ENCODE data around the gene TIMM44. TPM values are rescaled to one million over a fixed set of nuclear protein-coding genes. Genes with fewer than 3 reads are reported as not detected.

TIMM44 gene
- total and polyA plus RNA-seq, 10 of the 15 experiments (the other 5 are each of a cell fraction or from before 2014, with no cell fraction given): 6.6 to 90.7 (median 57.6) TPM

DNA sequence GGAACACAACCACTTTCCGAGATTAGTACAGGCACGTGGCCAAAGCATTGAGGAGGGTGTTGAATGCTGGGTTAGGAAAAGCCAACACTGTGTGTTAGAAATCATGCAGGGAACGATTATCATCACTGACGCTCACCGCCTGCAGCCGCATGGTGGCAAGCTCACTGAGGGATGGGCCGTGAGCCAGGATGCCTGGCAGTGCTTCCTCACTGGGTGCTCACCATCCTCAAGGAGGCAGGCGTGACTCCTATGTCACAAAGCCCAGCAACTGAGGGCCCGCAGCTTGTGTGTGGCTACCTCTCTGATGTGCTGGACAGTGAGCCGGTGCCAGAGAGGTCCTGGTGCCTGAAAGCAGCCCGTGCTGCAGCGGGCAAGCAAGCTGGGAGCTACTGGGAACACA lies 30.4 kb upstream of the TIMM44 start:
- Histone ChIP-seq H3K4me2 (ENCODE audit: control insufficient read depth, insufficient read depth) (no peak overlapping the region), H3K4me3 (no peak overlapping the region), H2AFZ (ENCODE audit: control insufficient read depth, low read depth, low read length) (no peak overlapping the region), H4K20me1 (ENCODE audit: control insufficient read depth, insufficient read depth) (no peaks in the 10 kb centered on the region), H3K79me2 (ENCODE audit: control insufficient read depth, insufficient read depth, low read length) (no peaks in the 10 kb centered on the region), H3K9ac (ENCODE audit: control insufficient read depth, insufficient read depth, low read length) (no peak overlapping the region), H3K27ac (ENCODE audit: control insufficient read depth, insufficient read depth) (no peak overlapping the region), H3K36me3 (ENCODE audit: control insufficient read depth in 2 of 2, insufficient read depth in 2 of 2, low read length in 1 of 2) (peaks cover 27 to 40% of the 10 kb centered on the region in 2 experiments; a peak in 3 of 4 replicates), H3K9me3 (replicated peaks; ENCODE audit: control insufficient read depth, insufficient read depth, low read length) (no peaks in the 10 kb centered on the region), H3K4me1 (ENCODE audit: control insufficient read depth, insufficient read depth, low read length) (no peaks in the 10 kb centered on the region), H3K27me3 (replicated peaks in 1 of 2; ENCODE audit: control insufficient read depth in 2 of 2, insufficient read depth in 2 of 2, low read length in 1 of 2) (no peaks in the 10 kb centered on the region)
- ATAC-seq (no peak), FAIRE-seq (no peak), DNase-seq (ENCODE audit: low read depth, low spot score) (no peak)
- ChIA-PET CTCF (no interaction called here), RAD21 (ENCODE audit: unreplicated experiment) (no interaction called here), SMC1A (ENCODE audit: uncharacterized antibody, unreplicated experiment) (no interaction called here), POLR2A (no interaction called here)
- no TSS peak for BruUV-seq (replicated peaks)
- intact Hi-C loops (cut with micrococcal nuclease; ENCODE audit: unreplicated experiment) (no loop called here), in situ Hi-C loops (cut with MboI) (no loop called here)
- TF ChIP-seq IKZF2 (IDR thresholded peaks at IDR 0.05): no peak
- TF ChIP-seq ZBED1 (IDR thresholded peaks at IDR 0.05; ENCODE audit: borderline replicate concordance): no peak
- no peak for TF ChIP-seq SPI1 (IDR thresholded peaks at IDR 0.05; ENCODE audit: borderline replicate concordance, insufficient read depth, low read depth, low read length)
- no peak for TF ChIP-seq JUND (IDR thresholded peaks at IDR 0.05; ENCODE audit: low read depth, low read length)
- TF ChIP-seq CBX5 (IDR thresholded peaks at IDR 0.05; ENCODE audit: low read depth): no peak
- no peak for TF ChIP-seq FOS (IDR thresholded peaks at IDR 0.05; ENCODE audit: borderline replicate concordance, extremely low read depth, insufficient read length)
- TF ChIP-seq ZNF384 (IDR thresholded peaks at IDR 0.05; ENCODE audit: borderline replicate concordance, low read depth, low read length): no peak
- no peak for TF ChIP-seq NRF1 (conservative IDR thresholded peaks at IDR 0.05; ENCODE audit: low read depth, low read length)
- TF ChIP-seq EZH2 (IDR thresholded peaks at IDR 0.05; ENCODE audit: borderline replicate concordance, control insufficient read depth, low read depth, low read length): no peak
- no peak for TF ChIP-seq POLR2A (IDR thresholded peaks at IDR 0.05; ENCODE audit: low read depth, low read length)
- TF ChIP-seq ATF7 (IDR thresholded peaks at IDR 0.05; ENCODE audit: low read depth): no peak
- TF ChIP-seq ZSCAN29 (IDR thresholded peaks at IDR 0.05): no peak
- TF ChIP-seq PAX5 (IDR thresholded peaks at IDR 0.05; ENCODE audit: borderline replicate concordance, low read depth, low read length): no peak
- TF ChIP-seq MEF2A (IDR thresholded peaks at IDR 0.05; ENCODE audit: insufficient read depth, low read depth, low read length): no peak
- TF ChIP-seq, protein P1, sequence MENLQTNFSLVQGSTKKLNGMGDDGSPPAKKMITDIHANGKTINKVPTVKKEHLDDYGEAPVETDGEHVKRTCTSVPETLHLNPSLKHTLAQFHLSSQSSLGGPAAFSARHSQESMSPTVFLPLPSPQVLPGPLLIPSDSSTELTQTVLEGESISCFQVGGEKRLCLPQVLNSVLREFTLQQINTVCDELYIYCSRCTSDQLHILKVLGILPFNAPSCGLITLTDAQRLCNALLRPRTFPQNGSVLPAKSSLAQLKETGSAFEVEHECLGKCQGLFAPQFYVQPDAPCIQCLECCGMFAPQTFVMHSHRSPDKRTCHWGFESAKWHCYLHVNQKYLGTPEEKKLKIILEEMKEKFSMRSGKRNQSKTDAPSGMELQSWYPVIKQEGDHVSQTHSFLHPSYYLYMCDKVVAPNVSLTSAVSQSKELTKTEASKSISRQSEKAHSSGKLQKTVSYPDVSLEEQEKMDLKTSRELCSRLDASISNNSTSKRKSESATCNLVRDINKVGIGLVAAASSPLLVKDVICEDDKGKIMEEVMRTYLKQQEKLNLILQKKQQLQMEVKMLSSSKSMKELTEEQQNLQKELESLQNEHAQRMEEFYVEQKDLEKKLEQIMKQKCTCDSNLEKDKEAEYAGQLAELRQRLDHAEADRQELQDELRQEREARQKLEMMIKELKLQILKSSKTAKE (IDR thresholded peaks at IDR 0.05; ENCODE audit: low read depth, poor library complexity, severe bottlenecking): no peak
- no peak for TF ChIP-seq MYB (IDR thresholded peaks at IDR 0.05; ENCODE audit: borderline replicate concordance, low read depth, low read length)
- no peak for TF ChIP-seq CHD1 (IDR thresholded peaks at IDR 0.05; ENCODE audit: low read depth, low read length)
- TF ChIP-seq RCOR1 (conservative IDR thresholded peaks at IDR 0.05; ENCODE audit: low read depth, low read length): no peak
- TF ChIP-seq RAD21 (IDR thresholded peaks at IDR 0.05; ENCODE audit: insufficient read depth, low read depth, low read length): no peak
- 97% methylated on average over 12 of the region's 12 CpGs for WGBS (ENCODE audit: insufficient coverage, insufficient replicate concordance, low lambda C conversion rate, missing lambda C conversion rate)

All from GM12878 (cell line).